Measurements from ENCODE around the gene SPIB. TPM values are rescaled to one million over a fixed set of nuclear protein-coding genes. Genes with fewer than 3 reads are reported as not detected.
A peak's percentile ranks its signal among the peaks of the same experiment; 100 is the strongest.

Gene SPIB
- total and polyA plus RNA-seq, 7 donors, result 3.0 to 58.1 (median 33.7) TPM; not detected in 3

DNA sequence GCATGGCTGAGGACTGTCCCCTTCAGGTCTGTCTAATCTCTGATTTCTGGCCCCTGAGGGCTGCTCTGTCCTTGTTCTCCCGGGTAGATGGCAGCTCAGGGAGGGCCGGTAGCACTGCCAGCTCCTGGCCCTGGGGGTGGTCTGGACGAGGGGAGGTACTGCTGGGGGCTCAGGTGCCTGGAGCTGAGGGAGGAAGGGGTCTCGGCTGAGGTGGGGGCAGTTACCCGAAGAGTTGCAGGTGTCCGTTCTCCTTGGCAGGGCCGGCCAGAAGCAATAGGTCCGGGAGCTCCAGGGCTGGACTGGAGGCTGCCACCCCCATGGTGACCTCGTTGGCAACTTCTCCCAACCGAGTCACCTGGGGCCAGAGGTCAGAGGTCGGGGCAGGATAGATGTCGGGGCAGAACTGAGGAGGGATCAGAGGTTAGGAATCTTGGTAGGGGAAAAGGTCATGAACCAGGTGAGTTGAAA, 56.4 kb downstream of the SPIB start:
- intact Hi-C loops (cut with DNase I), result no loop called here
- TF ChIP-seq EP300 (IDR thresholded peaks at IDR 0.05) (no peak), POLR2AphosphoS5 (IDR thresholded peaks at IDR 0.05) (no peak), POLR2A (IDR thresholded peaks at IDR 0.05) (no peak)
- TF ChIP-seq, protein P1, sequence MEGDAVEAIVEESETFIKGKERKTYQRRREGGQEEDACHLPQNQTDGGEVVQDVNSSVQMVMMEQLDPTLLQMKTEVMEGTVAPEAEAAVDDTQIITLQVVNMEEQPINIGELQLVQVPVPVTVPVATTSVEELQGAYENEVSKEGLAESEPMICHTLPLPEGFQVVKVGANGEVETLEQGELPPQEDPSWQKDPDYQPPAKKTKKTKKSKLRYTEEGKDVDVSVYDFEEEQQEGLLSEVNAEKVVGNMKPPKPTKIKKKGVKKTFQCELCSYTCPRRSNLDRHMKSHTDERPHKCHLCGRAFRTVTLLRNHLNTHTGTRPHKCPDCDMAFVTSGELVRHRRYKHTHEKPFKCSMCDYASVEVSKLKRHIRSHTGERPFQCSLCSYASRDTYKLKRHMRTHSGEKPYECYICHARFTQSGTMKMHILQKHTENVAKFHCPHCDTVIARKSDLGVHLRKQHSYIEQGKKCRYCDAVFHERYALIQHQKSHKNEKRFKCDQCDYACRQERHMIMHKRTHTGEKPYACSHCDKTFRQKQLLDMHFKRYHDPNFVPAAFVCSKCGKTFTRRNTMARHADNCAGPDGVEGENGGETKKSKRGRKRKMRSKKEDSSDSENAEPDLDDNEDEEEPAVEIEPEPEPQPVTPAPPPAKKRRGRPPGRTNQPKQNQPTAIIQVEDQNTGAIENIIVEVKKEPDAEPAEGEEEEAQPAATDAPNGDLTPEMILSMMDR (IDR thresholded peaks at IDR 0.05), result no peak
- no peaks in the 10 kb centered on the region for H3K9me3 ChIP-seq
- peaks cover 0 to 26% (median 15%) of the 10 kb centered on the region in 4 donors for H3K4me1 ChIP-seq
- no peak for DNase-seq
- no peak overlapping the region for H3K27ac ChIP-seq
- 82 to 85% methylated on average over 12 of the region's 12 CpGs for WGBS, 2 donors
- H3K36me3 ChIP-seq, result peaks cover 0 to 18% (median 6%) of the 10 kb centered on the region in 4 donors
- no peaks in the 10 kb centered on the region for H3K27me3 ChIP-seq
- H3K4me3 ChIP-seq, result no peak overlapping the region

DNA sequence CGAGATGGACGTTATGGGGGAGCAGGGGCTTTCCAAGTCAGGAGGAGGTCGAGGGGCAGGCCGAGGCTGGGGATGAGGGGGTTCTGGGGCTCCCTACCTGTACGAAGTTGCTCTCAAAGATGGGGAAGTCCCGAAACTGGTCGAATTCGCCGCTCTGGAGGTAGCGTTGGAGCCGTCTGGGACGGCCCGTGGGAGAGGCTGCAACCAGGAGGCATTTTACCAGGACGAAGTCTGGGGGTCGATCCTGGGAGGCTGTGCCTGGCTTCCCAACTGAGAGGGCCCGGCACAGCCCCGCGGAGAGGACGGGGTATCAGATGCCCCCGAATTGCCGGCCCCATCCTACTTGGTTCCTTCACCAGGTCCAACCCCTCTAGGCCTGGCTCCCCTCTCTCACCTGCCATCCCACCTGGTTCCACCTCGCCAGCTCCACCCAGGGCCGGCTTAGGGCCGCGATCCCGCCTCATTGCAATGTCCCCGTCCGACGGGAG, 57.0 kb downstream of the SPIB start:
- peak overlapping the region; percentile 76 to 81 (median 80) for H3K27ac ChIP-seq

DNA sequence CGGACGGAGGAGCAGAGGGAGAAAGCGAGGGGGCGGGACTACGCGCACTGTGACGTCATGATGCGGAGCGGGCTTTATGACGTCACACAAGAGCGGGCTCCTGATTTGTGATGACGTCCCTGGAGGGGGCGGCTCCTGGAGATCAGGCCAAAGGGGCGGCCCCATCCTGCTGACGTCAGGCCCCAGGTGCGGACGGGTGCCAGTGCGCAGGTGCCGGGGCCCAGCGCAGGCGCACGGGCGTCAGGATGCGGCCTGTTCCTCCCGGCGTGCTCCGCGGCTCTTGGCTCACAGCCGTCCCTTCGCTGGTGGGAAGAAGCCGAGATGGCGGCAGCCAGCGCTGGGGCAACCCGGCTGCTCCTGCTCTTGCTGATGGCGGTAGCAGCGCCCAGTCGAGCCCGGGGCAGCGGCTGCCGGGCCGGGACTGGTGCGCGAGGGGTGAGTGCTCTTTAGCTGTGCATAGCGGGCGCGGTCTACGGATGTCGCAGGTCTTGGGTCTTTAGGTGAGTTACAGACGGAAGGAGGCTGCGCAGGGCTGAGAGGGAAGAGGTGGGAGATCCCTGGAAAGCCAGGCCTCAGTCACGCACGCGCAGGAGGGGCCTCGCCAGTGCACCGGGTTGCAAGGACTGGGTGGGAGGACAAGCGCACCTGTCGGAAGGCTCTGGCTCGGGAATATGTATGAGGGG, 57.6 kb downstream of the SPIB start, which contains the start of the genes EMC10 and GARIN5A:
Gene EMC10 (plus strand): TSS at position 284 of the 683 bp plus-strand sequence. CDS start 38 bp downstream, at position 322.
Gene GARIN5A (minus strand): TSS at position 625 of the 683 bp plus-strand sequence. CDS start 460 bp downstream, at position 165.
- WGBS, 2 donors, result 2% methylated on average over 58 of the region's 58 CpGs
- DNase-seq, result peak; percentile 95
- peaks cover 0 to 26% (median 15%) of the 10 kb centered on the region in 4 donors for H3K4me1 ChIP-seq
- intact Hi-C loops (cut with DNase I), result loop anchor here (1.0 to 2.0 kb wide), 2 partner anchors 35 to 100 kb away; partner anchors contain the start of genes JOSD2 and NR1H2
- peak within 1 kb of the TSS; percentile 76 to 81 (median 80) for H3K27ac ChIP-seq
- TF ChIP-seq, protein P1 (IDR thresholded peaks at IDR 0.05), result no peak
- TF ChIP-seq POLR2AphosphoS5 (IDR thresholded peaks at IDR 0.05), result peak in 3 of 4 donors; percentile 74 to 87 (median 80)
- peak in 1 of 2 donors; percentile 38 for TF ChIP-seq POLR2A (IDR thresholded peaks at IDR 0.05)
- peak in 1 of 4 donors; percentile 70 for TF ChIP-seq EP300 (IDR thresholded peaks at IDR 0.05)
- peaks cover 10 to 31% (median 14%) of the 10 kb centered on the region in 4 donors for H3K36me3 ChIP-seq
- no peaks in the 10 kb centered on the region for H3K9me3 ChIP-seq
- peak within 1 kb of the TSS; percentile 75 to 95 (median 88) for H3K4me3 ChIP-seq
- H3K27me3 ChIP-seq, result no peaks in the 10 kb centered on the region

More for the DNA sequence above, 57.0 kb downstream of the SPIB start:
- no peak for TF ChIP-seq POLR2AphosphoS5 (IDR thresholded peaks at IDR 0.05)
- no peak for TF ChIP-seq POLR2A (IDR thresholded peaks at IDR 0.05)
- no peak for TF ChIP-seq EP300 (IDR thresholded peaks at IDR 0.05)
- TF ChIP-seq, protein P1 (IDR thresholded peaks at IDR 0.05), result no peak
- H3K4me1 ChIP-seq, result peaks cover 0 to 26% (median 15%) of the 10 kb centered on the region in 4 donors
- peak overlapping the region in 3 of 4 donors; percentile 75 to 95 (median 89) for H3K4me3 ChIP-seq
- intact Hi-C loops (cut with DNase I), result loop anchor here (1.0 to 2.0 kb wide), 2 partner anchors 36 to 99 kb away; partner anchors contain the start of genes JOSD2 and NR1H2
- WGBS, 2 donors, result 76 to 79% methylated on average over 29 of the region's 29 CpGs
- DNase-seq, result no peak
- peaks cover 5 to 25% (median 11%) of the 10 kb centered on the region in 4 donors for H3K36me3 ChIP-seq
- H3K9me3 ChIP-seq, result no peaks in the 10 kb centered on the region
- no peaks in the 10 kb centered on the region for H3K27me3 ChIP-seq

DNA sequence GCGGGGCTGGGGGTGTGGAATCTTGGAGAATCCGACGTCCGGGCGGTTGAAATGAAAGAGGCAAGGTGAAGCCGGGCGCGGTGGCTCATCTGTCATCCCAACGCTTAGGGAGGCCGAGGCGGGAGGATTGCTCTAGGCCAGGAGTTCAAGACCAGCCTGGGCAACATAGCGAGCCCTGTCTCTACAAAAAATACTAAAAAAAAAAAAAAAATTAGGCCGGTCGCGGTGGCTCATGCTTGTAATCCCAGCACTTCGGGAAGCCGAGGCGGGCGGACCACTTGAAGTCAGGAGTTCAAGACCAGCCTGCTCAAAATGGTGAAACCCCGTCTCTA, 58.1 kb downstream of the SPIB start:
- intact Hi-C loops (cut with DNase I), result loop anchor here (1.0 to 2.0 kb wide), 2 partner anchors 34 to 100 kb away; partner anchors contain the start of genes JOSD2 and NR1H2
- Histone ChIP-seq H3K4me1 (peaks cover 0 to 26% (median 15%) of the 10 kb centered on the region in 4 donors), H3K9me3 (no peaks in the 10 kb centered on the region), H3K27ac (peak overlapping the region; percentile 76 to 81 (median 80)), H3K27me3 (no peaks in the 10 kb centered on the region), H3K36me3 (peaks cover 12 to 36% (median 18%) of the 10 kb centered on the region in 4 donors), H3K4me3 (peak overlapping the region; percentile 75 to 95 (median 88))
- TF ChIP-seq POLR2AphosphoS5 (IDR thresholded peaks at IDR 0.05), result no peak
- no peak for TF ChIP-seq EP300 (IDR thresholded peaks at IDR 0.05)
- TF ChIP-seq, protein P1 (IDR thresholded peaks at IDR 0.05), result no peak
- no peak for TF ChIP-seq POLR2A (IDR thresholded peaks at IDR 0.05)
- 17 to 19% methylated on average over 20 of the region's 20 CpGs for WGBS, 2 donors
- no peak for DNase-seq

All from sigmoid colon (tissue), 7 donors.